ENCODE results near the gene MGP.

GRCh38 chr12:14853961-14854360 is 31.7 kb downstream of the MGP start:
- TF ChIP-seq CTCF (tag by site-specific recombination; IDR thresholded peaks at IDR 0.05) (no peak), TCF7L2 (IDR thresholded peaks at IDR 0.05; ENCODE audit: borderline replicate concordance, low read depth, low read length) (no peak), HOXA7 (CRISPR knock-in tag; IDR thresholded peaks at IDR 0.05; ENCODE audit: borderline replicate concordance) (no peak), ZNF341 (tag by site-specific recombination; IDR thresholded peaks at IDR 0.05; ENCODE audit: low read depth) (no peak)
- TF ChIP-seq, protein P1, sequence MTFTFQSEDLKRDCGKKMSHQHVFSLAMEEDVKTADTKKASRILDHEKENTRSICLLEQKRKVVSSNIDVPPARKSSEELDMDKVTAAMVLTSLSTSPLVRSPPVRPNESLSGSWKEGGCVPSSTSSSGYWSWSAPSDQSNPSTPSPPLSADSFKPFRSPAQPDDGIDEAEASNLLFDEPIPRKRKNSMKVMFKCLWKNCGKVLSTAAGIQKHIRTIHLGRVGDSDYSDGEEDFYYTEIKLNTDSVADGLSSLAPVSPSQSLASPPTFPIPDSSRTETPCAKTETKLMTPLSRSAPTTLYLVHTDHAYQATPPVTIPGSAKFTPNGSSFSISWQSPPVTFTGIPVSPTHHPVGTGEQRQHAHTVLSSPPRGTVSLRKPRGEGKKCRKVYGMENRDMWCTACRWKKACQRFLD (tag by site-specific recombination; IDR thresholded peaks at IDR 0.05): no peak
